HepG2 (cell line): ENCODE results near the gene TBKBP1. TPM values are rescaled to one million over a fixed set of nuclear protein-coding genes. Genes with fewer than 3 reads are reported as not detected.

Source experiments
- HDAC1 ChIP-seq: sonication (generic); formaldehyde crosslinking; IDR thresholded peaks from 2 replicates; pipeline ENCODE4 v1.5.1; 2020; ENCODE audit warnings: mild to moderate bottlenecking, missing genetic modification reagents
- HMG20A ChIP-seq: IDR thresholded peaks from 2 replicates; pipeline ENCODE4 v1.6.1; 2016; ENCODE audit warnings: borderline replicate concordance
- HOXA3 ChIP-seq: sonication (generic); formaldehyde crosslinking; IDR thresholded peaks from 2 replicates; pipeline ENCODE4 v1.5.0; 2020; ENCODE audit warnings: missing genetic modification reagents
- KDM1A ChIP-seq: IDR thresholded peaks from 2 replicates; pipeline ENCODE4 v1.6.1; 2016; ENCODE audit warnings: missing compliant biosample characterization
- KLF13 ChIP-seq: sonication (generic); formaldehyde crosslinking; IDR thresholded peaks from 2 replicates; pipeline ENCODE4 v1.4.0; 2020; ENCODE audit warnings: mild to moderate bottlenecking, missing genetic modification reagents
- NR2F6 ChIP-seq, 2 experiments: IDR thresholded peaks; 2 replicates each; pipeline ENCODE4 v1.6.1; 2016; ENCODE audit warnings: antibody characterized with exemption in 1 of 2, mild to moderate bottlenecking in 1 of 2
- POLR2AphosphoS2 ChIP-seq: IDR thresholded peaks from 2 replicates; pipeline ENCODE4 v1.6.1; 2011; ENCODE audit warnings: low read depth, low read length, improper control_type of control experiment
- POLR2G ChIP-seq: fragments of 200-400 bp; formaldehyde crosslinking; IDR thresholded peaks from 2 replicates; pipeline ENCODE4 v1.6.1; 2018; ENCODE audit warnings: mild to moderate bottlenecking, low read depth, low read length, moderate library complexity
- RXRB ChIP-seq: IDR thresholded peaks from 2 replicates; pipeline ENCODE4 v1.6.1; 2016; ENCODE audit warnings: borderline replicate concordance, missing genetic modification reagents, missing compliant biosample characterization
- SIN3A ChIP-seq: IDR thresholded peaks from 2 replicates; pipeline ENCODE4 v1.6.1; 2011; ENCODE audit warnings: low read depth, mild to moderate bottlenecking, control low read depth, low read length, borderline replicate concordance
- ZBTB20 ChIP-seq: sonication (generic); formaldehyde crosslinking; IDR thresholded peaks from 2 replicates; pipeline ENCODE4 v1.8.1; 2023; ENCODE audit warnings: missing genetic modification reagents, low read depth, mild to moderate bottlenecking, borderline replicate concordance
- ZFP41 ChIP-seq: sonication (generic); formaldehyde crosslinking; IDR thresholded peaks from 2 replicates; pipeline ENCODE4 v1.4.0; 2020; ENCODE audit warnings: mild to moderate bottlenecking, missing genetic modification reagents, borderline replicate concordance
- ZNF205 ChIP-seq: IDR thresholded peaks from 2 replicates; pipeline ENCODE4 v1.6.1; 2018; ENCODE audit warnings: missing biosample characterization, missing genetic modification reagents
- ZNF331 ChIP-seq: sonication (generic); formaldehyde crosslinking; IDR thresholded peaks from 2 replicates; pipeline ENCODE4 v1.4.0; 2020; ENCODE audit warnings: missing genetic modification reagents
- ZNF547 ChIP-seq: sonication (generic); formaldehyde crosslinking; IDR thresholded peaks from 2 replicates; pipeline ENCODE4 v1.5.1; 2020; ENCODE audit warnings: mild to moderate bottlenecking, missing genetic modification reagents
- ZSCAN25 ChIP-seq: sonication (generic); formaldehyde crosslinking; IDR thresholded peaks from 2 replicates; pipeline ENCODE4 v1.8.0; 2022; ENCODE audit warnings: mild to moderate bottlenecking, missing genetic modification reagents
- polyA plus RNA-seq, 8 experiments: library from polyadenylated mRNA; depleted of rRNA in 3 of 8; stranded (reverse) in 7 of 8; unstranded in 1 of 8; fragments of >200 nt; fragmentation: Illumina TruSeq in 4 of 8; extraction: Trizol in 4 of 8; gene quantifications; 2 replicates each; pipeline versions ENCODE4 v1.2.1 to v1.2.3, GENCODE V29; 2011 to 2016; ENCODE audit warnings: low read depth in 4 of 8, missing spikeins in 1 of 8, mixed read lengths in 1 of 8; ENCODE audit not compliant: insufficient read depth in 1 of 8
- total RNA-seq, 5 experiments: library from RNA; depleted of rRNA; stranded (reverse); fragments of >200 nt; fragmentation: Illumina TruSeq; extraction: Trizol; gene quantifications; 2 replicates each; pipeline ENCODE4 v1.2.3, GENCODE V29; 2016; ENCODE audit warnings: low read depth in 1 of 5
- TF ChIP-seq, protein P1 (sequence below): IDR thresholded peaks from 2 replicates; pipeline ENCODE4 v1.6.1; 2016; ENCODE audit warnings: low read depth, missing genetic modification reagents, missing compliant biosample characterization
- TF ChIP-seq, protein P2 (sequence below): IDR thresholded peaks from 2 replicates; pipeline ENCODE4 v1.4.0; 2020; ENCODE audit warnings: mild to moderate bottlenecking, missing genetic modification reagents
- TF ChIP-seq, protein P3 (sequence below): sonication (generic); formaldehyde crosslinking; IDR thresholded peaks from 2 replicates; pipeline ENCODE4 v1.8.0; 2022; ENCODE audit warnings: mild to moderate bottlenecking, missing genetic modification reagents, moderate library complexity

Gene TBKBP1
- total and polyA plus RNA-seq, 2 of the 13 experiments (the other 11 are each of a cell fraction or from before 2014, with no cell fraction given) = 2.6 to 7.0 TPM

DNA sequence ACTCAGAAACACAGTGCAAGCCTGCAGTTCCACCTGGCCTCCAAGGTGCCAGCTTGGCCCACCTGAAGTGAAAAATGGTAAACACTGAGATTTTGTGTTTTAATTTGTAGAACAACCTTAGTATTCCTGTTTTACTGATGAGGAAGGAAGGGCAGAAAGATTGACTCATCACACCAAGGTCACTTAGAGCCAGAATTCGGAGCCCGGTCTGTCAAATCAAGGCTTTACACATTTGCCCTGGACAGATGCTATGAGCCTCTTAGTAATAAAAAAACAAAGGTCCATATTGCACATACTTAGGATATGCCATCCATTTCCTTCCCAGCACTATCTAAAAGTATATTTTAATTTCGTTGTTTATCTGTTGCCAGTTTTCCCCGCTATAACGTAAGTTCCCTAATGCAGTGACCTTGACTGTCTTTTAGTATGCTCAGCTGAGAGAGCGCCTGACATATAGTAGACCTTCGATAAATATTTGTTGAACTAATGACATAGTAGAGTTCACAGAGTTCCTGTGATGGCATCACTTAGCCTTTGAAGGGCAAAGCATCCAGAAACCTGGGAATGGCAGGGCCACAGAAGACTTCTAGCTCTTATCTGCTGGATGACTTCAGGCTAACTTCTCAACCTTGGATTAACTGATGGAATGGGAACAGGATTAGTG, 7.2 kb upstream of the TBKBP1 start (continued):
- TF ChIP-seq, protein P1, sequence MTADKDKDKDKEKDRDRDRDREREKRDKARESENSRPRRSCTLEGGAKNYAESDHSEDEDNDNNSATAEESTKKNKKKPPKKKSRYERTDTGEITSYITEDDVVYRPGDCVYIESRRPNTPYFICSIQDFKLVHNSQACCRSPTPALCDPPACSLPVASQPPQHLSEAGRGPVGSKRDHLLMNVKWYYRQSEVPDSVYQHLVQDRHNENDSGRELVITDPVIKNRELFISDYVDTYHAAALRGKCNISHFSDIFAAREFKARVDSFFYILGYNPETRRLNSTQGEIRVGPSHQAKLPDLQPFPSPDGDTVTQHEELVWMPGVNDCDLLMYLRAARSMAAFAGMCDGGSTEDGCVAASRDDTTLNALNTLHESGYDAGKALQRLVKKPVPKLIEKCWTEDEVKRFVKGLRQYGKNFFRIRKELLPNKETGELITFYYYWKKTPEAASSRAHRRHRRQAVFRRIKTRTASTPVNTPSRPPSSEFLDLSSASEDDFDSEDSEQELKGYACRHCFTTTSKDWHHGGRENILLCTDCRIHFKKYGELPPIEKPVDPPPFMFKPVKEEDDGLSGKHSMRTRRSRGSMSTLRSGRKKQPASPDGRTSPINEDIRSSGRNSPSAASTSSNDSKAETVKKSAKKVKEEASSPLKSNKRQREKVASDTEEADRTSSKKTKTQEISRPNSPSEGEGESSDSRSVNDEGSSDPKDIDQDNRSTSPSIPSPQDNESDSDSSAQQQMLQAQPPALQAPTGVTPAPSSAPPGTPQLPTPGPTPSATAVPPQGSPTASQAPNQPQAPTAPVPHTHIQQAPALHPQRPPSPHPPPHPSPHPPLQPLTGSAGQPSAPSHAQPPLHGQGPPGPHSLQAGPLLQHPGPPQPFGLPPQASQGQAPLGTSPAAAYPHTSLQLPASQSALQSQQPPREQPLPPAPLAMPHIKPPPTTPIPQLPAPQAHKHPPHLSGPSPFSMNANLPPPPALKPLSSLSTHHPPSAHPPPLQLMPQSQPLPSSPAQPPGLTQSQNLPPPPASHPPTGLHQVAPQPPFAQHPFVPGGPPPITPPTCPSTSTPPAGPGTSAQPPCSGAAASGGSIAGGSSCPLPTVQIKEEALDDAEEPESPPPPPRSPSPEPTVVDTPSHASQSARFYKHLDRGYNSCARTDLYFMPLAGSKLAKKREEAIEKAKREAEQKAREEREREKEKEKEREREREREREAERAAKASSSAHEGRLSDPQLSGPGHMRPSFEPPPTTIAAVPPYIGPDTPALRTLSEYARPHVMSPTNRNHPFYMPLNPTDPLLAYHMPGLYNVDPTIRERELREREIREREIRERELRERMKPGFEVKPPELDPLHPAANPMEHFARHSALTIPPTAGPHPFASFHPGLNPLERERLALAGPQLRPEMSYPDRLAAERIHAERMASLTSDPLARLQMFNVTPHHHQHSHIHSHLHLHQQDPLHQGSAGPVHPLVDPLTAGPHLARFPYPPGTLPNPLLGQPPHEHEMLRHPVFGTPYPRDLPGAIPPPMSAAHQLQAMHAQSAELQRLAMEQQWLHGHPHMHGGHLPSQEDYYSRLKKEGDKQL = peak; percentile 13; the same call in 1 of the 2 replicates
- TF ChIP-seq ZNF205 (CRISPR knock-in tag) (peak; percentile 98), HMG20A (CRISPR knock-in tag) (peak; percentile 71; the same call in 1 of the 2 replicates), ZFP41 (CRISPR knock-in tag) (no peak), ZBTB20 (CRISPR knock-in tag) (peak; percentile 89; the same call in 1 of the 2 replicates), SIN3A (0 out of 2 replicates have a peak, but pooled peaks have one; percentile 43), ZSCAN25 (CRISPR knock-in tag) (0 out of 2 replicates have a peak, but pooled peaks have one; percentile 61), ZNF547 (CRISPR knock-in tag) (0 out of 2 replicates have a peak, but pooled peaks have one; percentile 41), POLR2AphosphoS2 (no peak), POLR2G (no peak), KLF13 (CRISPR knock-in tag) (no peak), KDM1A (0 out of 2 replicates have a peak, but pooled peaks have one; percentile 17), NR2F6 (IDR thresholded peaks at IDR 0.05) (peak; percentile 61), NR2F6 (CRISPR knock-in tag; IDR thresholded peaks at IDR 0.05) (peak; percentile 61; the same call in 1 of the 2 replicates), HDAC1 (peak; percentile 53; the same call in 1 of the 2 replicates), RXRB (peak; percentile 88), ZNF331 (CRISPR knock-in tag) (0 out of 2 replicates have a peak, but pooled peaks have one; percentile 30), HOXA3 (CRISPR knock-in tag) (peak; percentile 63; the same call in 1 of the 2 replicates)
- TF ChIP-seq, protein P2, sequence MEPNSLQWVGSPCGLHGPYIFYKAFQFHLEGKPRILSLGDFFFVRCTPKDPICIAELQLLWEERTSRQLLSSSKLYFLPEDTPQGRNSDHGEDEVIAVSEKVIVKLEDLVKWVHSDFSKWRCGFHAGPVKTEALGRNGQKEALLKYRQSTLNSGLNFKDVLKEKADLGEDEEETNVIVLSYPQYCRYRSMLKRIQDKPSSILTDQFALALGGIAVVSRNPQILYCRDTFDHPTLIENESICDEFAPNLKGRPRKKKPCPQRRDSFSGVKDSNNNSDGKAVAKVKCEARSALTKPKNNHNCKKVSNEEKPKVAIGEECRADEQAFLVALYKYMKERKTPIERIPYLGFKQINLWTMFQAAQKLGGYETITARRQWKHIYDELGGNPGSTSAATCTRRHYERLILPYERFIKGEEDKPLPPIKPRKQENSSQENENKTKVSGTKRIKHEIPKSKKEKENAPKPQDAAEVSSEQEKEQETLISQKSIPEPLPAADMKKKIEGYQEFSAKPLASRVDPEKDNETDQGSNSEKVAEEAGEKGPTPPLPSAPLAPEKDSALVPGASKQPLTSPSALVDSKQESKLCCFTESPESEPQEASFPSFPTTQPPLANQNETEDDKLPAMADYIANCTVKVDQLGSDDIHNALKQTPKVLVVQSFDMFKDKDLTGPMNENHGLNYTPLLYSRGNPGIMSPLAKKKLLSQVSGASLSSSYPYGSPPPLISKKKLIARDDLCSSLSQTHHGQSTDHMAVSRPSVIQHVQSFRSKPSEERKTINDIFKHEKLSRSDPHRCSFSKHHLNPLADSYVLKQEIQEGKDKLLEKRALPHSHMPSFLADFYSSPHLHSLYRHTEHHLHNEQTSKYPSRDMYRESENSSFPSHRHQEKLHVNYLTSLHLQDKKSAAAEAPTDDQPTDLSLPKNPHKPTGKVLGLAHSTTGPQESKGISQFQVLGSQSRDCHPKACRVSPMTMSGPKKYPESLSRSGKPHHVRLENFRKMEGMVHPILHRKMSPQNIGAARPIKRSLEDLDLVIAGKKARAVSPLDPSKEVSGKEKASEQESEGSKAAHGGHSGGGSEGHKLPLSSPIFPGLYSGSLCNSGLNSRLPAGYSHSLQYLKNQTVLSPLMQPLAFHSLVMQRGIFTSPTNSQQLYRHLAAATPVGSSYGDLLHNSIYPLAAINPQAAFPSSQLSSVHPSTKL (CRISPR knock-in tag) = peak; percentile 88
- TF ChIP-seq, protein P3, sequence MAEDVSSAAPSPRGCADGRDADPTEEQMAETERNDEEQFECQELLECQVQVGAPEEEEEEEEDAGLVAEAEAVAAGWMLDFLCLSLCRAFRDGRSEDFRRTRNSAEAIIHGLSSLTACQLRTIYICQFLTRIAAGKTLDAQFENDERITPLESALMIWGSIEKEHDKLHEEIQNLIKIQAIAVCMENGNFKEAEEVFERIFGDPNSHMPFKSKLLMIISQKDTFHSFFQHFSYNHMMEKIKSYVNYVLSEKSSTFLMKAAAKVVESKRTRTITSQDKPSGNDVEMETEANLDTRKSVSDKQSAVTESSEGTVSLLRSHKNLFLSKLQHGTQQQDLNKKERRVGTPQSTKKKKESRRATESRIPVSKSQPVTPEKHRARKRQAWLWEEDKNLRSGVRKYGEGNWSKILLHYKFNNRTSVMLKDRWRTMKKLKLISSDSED = no peak
